HG03432 (cell line): ENCODE measurements around the gene LETM1.

ENCODE experiments used
- ATAC-seq: cut with Tn5 transposase; IDR thresholded peaks from one replicate; pipeline ENCODE4 v1.9.1; 2021; ENCODE audit warnings: mild to moderate bottlenecking, moderate library complexity; ENCODE audit not compliant: unreplicated experiment

Gene LETM1

DNA sequence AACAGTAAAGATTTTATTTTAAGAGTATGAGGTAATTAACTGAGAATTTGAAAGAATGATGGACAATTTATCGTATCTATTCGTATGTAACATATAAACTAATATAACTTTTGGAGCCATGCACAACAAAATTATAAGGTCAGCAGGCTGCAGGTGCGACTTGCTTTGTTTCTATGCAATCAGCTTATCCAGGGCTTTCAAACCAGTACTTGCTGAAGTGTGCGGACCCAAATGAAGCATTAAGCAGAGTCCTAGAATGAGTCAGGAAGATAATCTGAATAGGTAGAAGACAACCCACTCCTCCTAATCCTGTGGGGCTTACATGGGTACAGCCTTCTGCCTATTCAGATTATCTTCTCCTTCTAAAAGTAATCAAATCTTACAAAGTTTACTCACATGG lies 17.3 kb upstream of the LETM1 start:
- no peak for ATAC-seq

DNA sequence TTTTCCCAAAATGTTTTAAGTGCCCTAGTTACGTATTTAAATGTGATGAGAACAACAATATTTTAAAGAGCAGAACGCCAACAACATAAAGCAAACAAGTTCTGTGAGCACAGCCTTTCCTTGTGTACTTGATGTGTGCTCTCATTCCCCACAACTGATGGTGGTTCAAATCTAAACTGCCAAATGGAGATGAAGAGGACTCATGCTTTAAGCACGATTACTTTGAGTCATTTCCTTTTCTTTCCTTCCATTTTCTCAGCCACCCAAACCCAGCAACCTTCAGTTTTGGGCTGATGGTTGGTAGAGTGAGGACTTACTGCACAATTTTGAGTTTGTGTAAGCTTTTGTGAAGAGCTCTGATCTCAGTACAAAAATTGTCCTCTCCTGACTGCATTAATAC lies 16.9 kb upstream of the LETM1 start:
- no peak for ATAC-seq

DNA sequence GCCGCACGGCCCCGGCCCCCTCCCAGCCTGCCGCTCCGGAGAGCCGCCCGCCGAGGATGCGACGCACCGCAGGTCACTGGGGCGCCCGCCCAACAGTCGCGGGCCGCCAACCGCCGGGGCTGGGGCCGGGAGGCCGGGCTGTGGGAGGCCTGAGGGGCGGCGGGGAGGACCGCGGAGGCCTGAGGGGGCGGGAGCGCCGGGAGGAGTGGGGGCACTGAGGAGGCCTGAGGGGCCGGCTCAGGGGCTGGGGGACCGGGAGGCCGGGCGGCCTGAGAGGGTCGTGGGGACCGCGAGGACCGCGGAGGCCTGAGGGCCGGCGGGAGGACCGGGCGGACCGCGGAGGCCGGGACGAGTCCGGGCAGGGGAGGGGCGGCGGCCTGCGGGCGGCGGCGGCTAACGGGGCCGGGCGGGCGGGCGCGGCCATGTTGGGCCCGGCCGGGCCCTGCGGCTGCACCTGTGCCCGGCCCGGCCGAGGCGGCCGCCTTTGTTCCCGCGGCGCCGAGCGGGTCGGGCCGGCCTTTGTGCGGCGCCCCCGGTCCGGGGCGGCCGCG lies 15.6 kb upstream of the LETM1 start:
- peak; percentile 13 for ATAC-seq

- ATAC-seq, result peak; percentile 67
Observed at GRCh38 chr4:1870578-1871443, 14.9 kb upstream of the LETM1 start, which contains the start of gene NSD2. NSD2 (plus strand) TSS chr4:1871393; CDS start chr4:1900655, 29,262 bp downstream.

DNA sequence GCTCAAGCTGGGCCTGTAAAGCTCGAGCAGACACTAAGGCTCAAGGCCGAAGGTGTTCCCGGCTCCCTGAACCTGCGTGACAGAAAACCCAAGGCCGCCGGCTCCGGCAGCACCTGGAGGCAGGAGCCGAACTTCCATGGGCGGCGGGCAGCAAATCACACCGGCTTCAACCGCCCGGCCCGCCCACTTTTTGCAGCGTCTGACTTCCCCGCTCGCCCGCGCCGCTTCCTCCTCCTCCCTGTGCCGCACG lies 14.3 kb upstream of the LETM1 start:
- ATAC-seq, result peak; percentile 57

DNA sequence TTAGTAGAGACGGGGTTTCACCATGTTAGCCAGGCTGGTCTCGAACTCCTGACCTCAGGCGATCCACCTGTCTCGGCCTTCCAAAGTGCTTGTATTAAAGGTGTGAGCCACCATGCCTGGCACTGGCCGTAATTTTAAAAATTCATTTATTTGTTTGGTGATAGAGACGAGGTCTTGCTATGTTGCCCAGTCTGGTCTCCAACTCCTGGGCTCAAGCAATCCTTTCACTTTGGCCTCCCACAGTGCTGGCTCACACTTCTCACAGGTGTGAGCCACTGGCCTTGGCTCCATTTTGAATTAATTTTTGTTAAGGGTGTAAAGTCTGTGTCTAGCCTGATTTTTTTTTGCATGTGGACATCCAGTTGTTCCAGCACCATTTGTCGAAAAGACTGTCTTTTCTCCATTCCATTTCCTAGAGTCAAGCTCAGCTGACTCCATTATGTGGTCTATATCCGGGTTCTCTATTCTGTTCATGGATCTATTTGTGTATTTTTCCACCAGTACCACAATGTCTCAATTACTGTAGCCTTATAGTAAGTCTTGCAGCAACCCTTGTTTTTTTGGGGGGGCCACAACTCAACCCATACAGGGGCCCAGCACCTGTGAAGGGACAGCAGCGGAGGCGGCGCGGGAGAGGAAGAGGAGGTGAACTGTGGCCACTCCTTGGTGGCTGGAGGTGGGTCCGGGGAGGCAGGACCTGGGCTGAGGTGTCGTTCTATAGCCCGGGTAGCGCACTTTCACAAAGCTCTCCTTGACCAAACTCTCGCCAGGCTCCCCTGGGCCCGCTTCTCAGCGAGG lies 13.8 kb upstream of the LETM1 start:
- peak; percentile 8 for ATAC-seq

DNA sequence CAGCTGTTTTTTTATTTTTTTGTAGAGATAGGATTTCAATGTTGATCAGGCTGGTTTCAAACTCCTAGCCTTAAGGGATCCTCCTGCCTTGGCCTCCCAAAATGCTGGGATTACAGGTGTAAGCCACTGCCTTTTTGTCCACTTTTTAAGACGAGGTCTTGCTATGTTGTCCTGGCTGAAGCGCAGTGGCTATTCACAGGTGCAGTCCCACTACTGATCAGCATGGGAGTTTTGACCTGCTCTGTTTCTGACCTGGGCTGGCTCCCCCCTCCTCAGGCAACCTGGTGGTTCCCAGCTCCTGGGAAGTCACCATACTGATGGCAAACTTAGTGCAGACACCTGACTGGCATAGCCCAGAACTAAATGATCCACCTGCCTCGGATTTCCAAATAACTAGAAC lies 13.0 kb upstream of the LETM1 start:
- no peak for ATAC-seq

GRCh38 chr4:1868293-1868692 lies 12.3 kb upstream of the LETM1 start:
- ATAC-seq, result no peak

- ATAC-seq, result no peak
Observed at GRCh38 chr4:1866189-1866661, 10.3 kb upstream of the LETM1 start.

DNA sequence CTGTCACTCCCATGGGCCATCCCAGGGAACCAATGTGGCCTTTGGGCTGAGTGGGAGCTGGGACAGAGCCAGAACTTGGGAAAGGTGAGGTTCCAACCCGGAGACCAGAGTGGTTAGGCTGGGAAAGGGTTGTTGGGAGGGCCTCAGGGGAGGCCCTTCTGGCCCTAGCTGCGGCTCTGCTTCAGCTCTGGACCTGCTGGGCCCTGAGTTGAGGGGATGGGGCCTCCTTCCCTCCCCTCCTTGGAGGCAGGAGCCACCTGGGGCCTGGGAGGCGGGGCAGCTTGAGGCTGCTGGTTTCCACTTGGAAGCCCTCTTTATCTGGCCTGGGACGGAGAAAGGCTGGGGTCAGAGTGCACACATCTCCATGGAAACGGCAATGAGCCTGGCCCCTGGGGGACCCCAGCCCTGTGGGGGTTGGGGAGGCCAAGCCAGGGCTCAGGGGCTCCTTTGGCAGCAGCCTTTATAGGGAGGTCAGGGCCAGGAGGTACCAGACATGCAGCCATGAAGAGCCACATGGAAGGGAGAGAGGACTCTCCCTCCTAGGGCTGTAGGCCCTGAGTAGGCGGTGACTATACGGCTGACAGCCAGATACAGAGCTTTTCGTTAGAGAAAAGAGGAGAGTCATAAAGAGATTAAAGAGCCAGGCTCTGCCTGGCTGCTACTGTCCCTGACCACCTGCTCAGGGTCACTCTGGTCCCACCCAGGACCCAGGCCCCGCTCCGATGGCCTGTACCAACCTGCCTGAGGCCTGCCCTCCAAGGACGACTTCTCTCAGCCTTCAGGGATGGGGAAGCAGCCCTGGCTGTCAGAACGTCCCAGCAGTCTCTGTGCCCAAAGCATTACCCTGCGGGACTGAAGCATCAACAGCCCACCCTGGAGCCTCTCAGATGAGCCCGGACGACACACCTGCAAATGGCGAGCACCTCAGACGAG lies 8.4 kb upstream of the LETM1 start:
- ATAC-seq, result no peak

DNA sequence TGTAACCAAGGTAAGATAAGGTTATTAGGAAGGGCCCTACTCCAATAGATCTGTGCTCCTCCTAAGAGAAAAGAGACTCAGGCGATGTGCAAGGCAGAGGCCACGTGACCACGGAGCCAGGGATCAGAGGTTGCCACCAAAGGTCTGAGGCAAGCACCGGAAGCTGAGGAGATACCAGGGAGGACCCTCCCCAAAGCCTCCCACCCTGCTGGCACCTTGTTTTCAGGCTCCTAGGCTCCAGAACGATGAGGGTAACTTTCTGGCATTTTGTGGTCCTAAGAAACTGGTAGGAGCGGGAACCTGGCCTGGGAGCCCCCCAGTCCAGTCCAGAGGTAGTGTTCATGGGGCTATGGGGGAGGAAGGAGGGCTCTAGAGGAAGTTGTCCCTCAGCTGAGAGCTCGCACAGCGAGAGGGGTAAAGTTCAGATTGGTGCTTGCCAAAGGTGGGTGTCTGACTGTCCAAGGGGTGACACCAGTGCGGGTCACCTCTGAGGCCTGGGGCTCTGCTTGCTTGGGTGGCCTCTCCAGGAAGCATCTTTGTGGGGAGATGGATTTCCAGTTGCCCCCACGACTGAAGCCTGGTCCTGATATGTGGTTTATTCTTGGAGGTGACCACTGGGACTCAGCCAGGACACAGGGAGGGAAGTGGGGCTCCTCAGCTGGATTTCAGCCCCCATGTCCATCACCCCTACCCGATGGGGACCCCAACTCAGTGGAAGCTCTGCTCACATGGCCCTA lies 7.5 kb upstream of the LETM1 start:
- no peak for ATAC-seq

DNA sequence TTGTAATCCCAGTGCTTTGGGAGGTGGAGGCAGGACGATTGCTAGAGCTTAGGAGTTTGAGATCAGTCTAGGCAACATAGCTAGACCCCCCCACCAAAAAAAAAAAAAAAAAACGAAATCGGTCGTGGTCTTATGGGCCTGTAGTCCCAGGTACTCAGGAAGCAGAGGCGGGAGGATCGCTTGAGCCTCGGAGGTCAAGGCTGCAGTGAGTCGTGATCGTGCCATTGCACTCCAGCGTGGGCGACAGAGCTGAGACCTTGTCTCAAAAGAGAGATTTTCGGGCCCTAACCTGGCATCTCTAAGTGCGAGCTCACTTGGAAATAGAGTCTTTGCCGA lies 7.0 kb upstream of the LETM1 start:
- no peak for ATAC-seq

DNA sequence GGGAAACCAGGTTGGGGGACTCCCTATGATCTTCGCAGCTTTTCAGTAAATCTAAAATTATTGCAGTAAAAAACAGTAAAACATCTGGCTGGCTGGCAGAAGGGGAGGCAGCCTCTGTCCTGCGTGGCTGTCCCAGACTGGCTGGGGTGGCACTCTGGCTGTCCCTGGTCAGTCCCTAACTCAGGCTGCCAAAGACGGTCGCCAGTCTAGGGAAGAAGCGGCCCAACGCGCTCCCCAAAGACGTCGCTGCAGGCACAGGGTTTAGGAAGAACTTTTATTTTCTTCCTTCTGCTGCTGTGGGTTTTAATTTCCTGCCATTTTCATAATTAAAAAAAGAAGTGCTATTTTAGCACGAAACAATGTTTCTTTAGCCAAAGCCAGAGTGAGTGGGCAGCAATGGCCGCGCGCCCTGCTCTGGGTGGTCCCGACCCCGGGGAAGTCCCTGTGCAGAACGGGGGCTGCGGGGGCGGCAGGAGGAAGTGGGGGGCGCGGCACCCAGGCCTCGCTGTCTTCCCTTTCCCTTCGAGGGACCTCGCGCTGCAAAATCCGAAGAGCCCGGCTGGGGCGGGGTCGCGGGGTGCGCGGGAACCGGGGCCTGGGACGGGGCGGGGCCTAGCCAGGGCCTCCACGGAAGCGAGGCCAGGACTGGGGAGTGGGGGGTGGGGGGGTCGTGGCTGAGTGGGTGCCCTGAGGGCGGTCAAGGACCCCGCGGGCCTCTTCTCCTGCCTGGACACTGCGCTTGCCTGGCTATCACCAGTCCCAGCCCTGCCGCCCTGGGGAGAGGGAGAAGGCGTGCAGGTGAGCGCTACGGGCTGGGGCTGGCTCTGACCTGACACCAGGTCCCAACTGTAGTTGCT lies 6.3 kb upstream of the LETM1 start:
- ATAC-seq, result no peak

- no peak for ATAC-seq
Observed at GRCh38 chr4:1859389-1859753, 3.4 kb upstream of the LETM1 start.

GRCh38 chr4:1857931-1858330 lies 2.0 kb upstream of the LETM1 start:
- ATAC-seq, result no peak

DNA sequence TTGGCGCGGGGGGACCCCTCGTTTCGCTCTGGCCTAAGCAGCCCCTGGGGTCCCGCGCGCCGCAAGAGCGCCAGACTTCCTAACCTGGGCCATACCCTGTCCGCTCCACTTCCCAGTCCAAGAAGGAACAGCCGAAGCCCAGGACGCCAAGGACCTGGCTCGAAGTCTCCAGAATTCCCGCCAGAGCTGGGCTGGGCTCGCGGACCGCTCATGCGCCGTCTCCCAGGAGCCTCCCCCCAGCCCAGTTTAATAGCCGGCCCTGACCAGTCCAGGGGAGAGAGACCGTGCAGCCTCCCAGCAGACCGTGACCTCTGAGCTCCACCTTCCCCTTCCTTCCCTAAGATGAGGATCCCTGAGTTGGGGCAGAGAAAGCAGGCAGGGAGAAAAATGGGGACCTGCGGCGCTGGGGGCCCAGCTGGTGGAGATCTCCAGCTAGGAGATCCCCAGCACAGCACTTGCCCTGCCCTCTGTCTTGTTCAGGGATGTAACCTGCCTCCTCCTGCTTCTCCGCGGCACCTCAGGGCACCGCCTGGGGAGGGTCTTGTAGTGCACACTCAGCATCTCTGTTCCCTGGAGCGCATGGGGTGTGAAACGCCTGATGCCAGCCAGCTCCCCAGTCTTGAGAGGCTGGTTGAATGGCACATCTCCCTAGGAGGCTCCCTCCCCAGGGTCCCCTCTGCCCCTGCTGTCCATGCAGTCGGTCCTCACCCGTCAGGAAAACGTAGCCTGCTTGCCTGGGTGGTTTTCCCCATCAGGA lies 1.2 kb upstream of the LETM1 start:
- ATAC-seq, result no peak

GRCh38 chr4:1855333-1856070 lies 454 bp downstream of the LETM1 start:
- peak; percentile 32 for ATAC-seq

DNA sequence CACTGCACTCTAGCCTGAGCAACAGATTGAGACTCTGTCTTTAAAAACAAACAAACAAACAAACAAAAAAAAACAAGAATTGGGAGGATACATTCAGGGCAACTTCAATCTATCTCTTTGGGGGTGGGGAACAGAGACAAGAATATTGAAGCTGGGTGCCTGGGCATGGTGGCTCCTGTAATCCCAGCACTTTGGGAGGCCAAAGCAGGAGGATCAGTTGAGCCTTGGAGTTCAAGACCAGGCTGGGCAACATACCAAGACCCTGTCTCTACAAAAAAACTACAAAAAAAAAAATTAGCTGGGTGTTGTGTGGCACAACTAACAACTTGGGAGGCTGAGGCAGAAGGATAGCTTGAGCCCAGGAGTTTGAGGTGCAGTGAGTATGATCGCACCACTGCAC lies 1.2 kb downstream of the LETM1 start:
- no peak for ATAC-seq
